Naive thymus-derived CD4-positive, alpha-beta T cell (primary cell): ENCODE measurements around the gene ABCG8. TPM values are rescaled to one million over a fixed set of nuclear protein-coding genes. Genes with fewer than 3 reads are reported as not detected.
A peak's percentile ranks its signal among the peaks of the same experiment; 100 is the strongest.

ENCODE experiments used
- ATAC-seq: fragments of 150-1000 bp; cut with Tn5 transposase; 2 replicates; pipeline ENCODE4 v1.10.0; 2021; ENCODE audit warnings: mild to moderate bottlenecking, moderate library complexity
- CTCF ChIA-PET: fragments of 350-600 bp; sonication (Branson Sonifier 250); formaldehyde crosslinking; loops from one replicate; lab custom pipeline; 2021; ENCODE audit warnings: antibody characterized with exemption; lab: Charles Lee
- POLR2A ChIA-PET: fragments of 350-600 bp; sonication (Branson Sonifier 250); formaldehyde crosslinking; loops from one replicate; lab custom pipeline; 2021; ENCODE audit warnings: antibody characterized with exemption, inconsistent platforms; lab: Charles Lee
- DNase-seq, 9 donors: peaks; one replicate each; pipeline versions ENCODE4 v3.0.0 to v3.0.0-alpha.2; 2020 to 2022; ENCODE audit warnings: mixed read lengths in 1 of 9
- H3K27ac ChIP-seq: one replicate; pipeline ENCODE4 v1.7.0; 2013; ENCODE audit warnings: mild to moderate bottlenecking, low read depth, low read length, moderate library complexity
- H3K27me3 ChIP-seq, 2 donors: one replicate each; pipeline ENCODE4 v1.7.0; 2013; ENCODE audit warnings: low read length in 2 of 2, mild to moderate bottlenecking in 2 of 2, moderate library complexity in 2 of 2; ENCODE audit not compliant: control insufficient read depth in 2 of 2, insufficient read depth in 2 of 2
- H3K36me3 ChIP-seq, 3 experiments: 1 replicate in 2 of 3; 2 replicates in 1 of 3; pipeline ENCODE4 v1.7.0; 2013; ENCODE audit warnings: low read length in 3 of 3, mild to moderate bottlenecking in 3 of 3, moderate library complexity in 1 of 3; ENCODE audit not compliant: insufficient read depth in 3 of 3, control insufficient read depth in 2 of 3
- H3K4me1 ChIP-seq, 2 donors: one replicate each; pipeline ENCODE4 v1.7.0; 2013; ENCODE audit warnings: low read length in 2 of 2, mild to moderate bottlenecking in 2 of 2, moderate library complexity in 1 of 2; ENCODE audit not compliant: control insufficient read depth in 2 of 2, insufficient read depth in 2 of 2
- H3K4me3 ChIP-seq: 2 replicates; pipeline ENCODE4 v1.7.0; 2013; ENCODE audit warnings: mild to moderate bottlenecking, low read length
- H3K9me3 ChIP-seq, 3 experiments: 1 replicate in 2 of 3; 2 replicates in 1 of 3; pipeline ENCODE4 v1.7.0; 2013; ENCODE audit warnings: low read length in 3 of 3; ENCODE audit not compliant: control insufficient read depth in 2 of 3
- H3K27ac Mint-ChIP-seq, 9 donors: one replicate each; pipeline ENCODE4 v1.8.0; 2020 to 2022; ENCODE audit warnings: mixed read lengths in 9 of 9, mild to moderate bottlenecking in 8 of 9, moderate library complexity in 5 of 9, inconsistent platforms in 2 of 9
- H3K27me3 Mint-ChIP-seq, 5 donors: one replicate each; pipeline ENCODE4 v1.8.0; 2021 to 2022; ENCODE audit warnings: mixed read lengths in 5 of 5, mild to moderate bottlenecking in 1 of 5
- H3K36me3 Mint-ChIP-seq, 5 donors: one replicate each; pipeline ENCODE4 v1.8.0; 2020 to 2022; ENCODE audit warnings: mixed read lengths in 5 of 5, mild to moderate bottlenecking in 3 of 5, inconsistent platforms in 1 of 5
- H3K4me1 Mint-ChIP-seq, 7 donors: one replicate each; pipeline ENCODE4 v1.8.0; 2020 to 2022; ENCODE audit warnings: mixed read lengths in 7 of 7, mild to moderate bottlenecking in 3 of 7, inconsistent platforms in 1 of 7
- H3K4me3 Mint-ChIP-seq, 10 donors: one replicate each; pipeline ENCODE4 v1.8.0; 2020 to 2022; ENCODE audit warnings: mild to moderate bottlenecking in 10 of 10, mixed read lengths in 10 of 10, moderate library complexity in 6 of 10, inconsistent platforms in 2 of 10
- H3K9me3 Mint-ChIP-seq, 11 donors: one replicate each; pipeline ENCODE4 v1.8.0; 2020 to 2022; ENCODE audit warnings: mixed read lengths in 11 of 11, mild to moderate bottlenecking in 4 of 11, inconsistent platforms in 1 of 11, moderate library complexity in 1 of 11
- intact Hi-C, 2 donors: fragments of 100-400 bp; cut with micrococcal nuclease; formaldehyde crosslinking; loops; one replicate each; pipeline ENCODE4 v1.15.1; 2023
- polyA plus RNA-seq, 2 donors: library from polyadenylated mRNA; unstranded; fragments of 300-500 nt; fragmentation: Illumina TruSeq; gene quantifications; one replicate each; pipeline ENCODE4 v1.2.3, GENCODE V29; 2021
- total RNA-seq, 6 experiments: library from RNA in 5 of 6; stranded (reverse) in 5 of 6; gene quantifications; 1 replicate in 5 of 6; 2 replicates in 1 of 6; pipeline ENCODE4 v1.2.3 and lab custom pipeline; 2021 to 2026

The ABCG8 gene
- total and polyA plus RNA-seq, 7 experiments from 2014 or later, result 0.11 TPM; not detected in 6

GRCh38 chr2:43854671-43855070 lies 15.9 kb downstream of the ABCG8 start:
- Histone ChIP-seq H3K27ac (no peak overlapping the region), H3K4me1 (no peaks in the 10 kb centered on the region), H3K4me3 (no peak overlapping the region), H3K27me3 (peaks cover 0 to 3% of the 10 kb centered on the region in 2 donors), H3K36me3 (no peaks in the 10 kb centered on the region), H3K9me3 (no peaks in the 10 kb centered on the region)
- ChIA-PET CTCF (no interaction called here), POLR2A (no interaction called here)
- H3K4me3 Mint-ChIP-seq, result no peak overlapping the region
- ATAC-seq (no peak), DNase-seq (no peak)
- H3K9me3 Mint-ChIP-seq, result no peaks in the 10 kb centered on the region
- no peaks in the 10 kb centered on the region for H3K4me1 Mint-ChIP-seq
- H3K27ac Mint-ChIP-seq, result no peak overlapping the region
- intact Hi-C loops, result no loop called here
- H3K27me3 Mint-ChIP-seq, result peaks cover 8 to 68% (median 59%) of the 10 kb centered on the region in 5 donors
- H3K36me3 Mint-ChIP-seq, result no peaks in the 10 kb centered on the region

GRCh38 chr2:43855292-43855691 lies 16.5 kb downstream of the ABCG8 start:
- Mint-ChIP-seq H3K9me3 (no peaks in the 10 kb centered on the region), H3K4me1 (no peaks in the 10 kb centered on the region), H3K27me3 (peaks cover 8 to 74% (median 61%) of the 10 kb centered on the region in 5 donors), H3K27ac (no peak overlapping the region), H3K36me3 (no peaks in the 10 kb centered on the region), H3K4me3 (no peak overlapping the region)
- no peaks in the 10 kb centered on the region for H3K4me1 ChIP-seq
- peaks cover 0 to 3% of the 10 kb centered on the region in 2 donors for H3K27me3 ChIP-seq
- no peak overlapping the region for H3K4me3 ChIP-seq
- intact Hi-C loops, result no loop called here
- DNase-seq, result no peak
- H3K36me3 ChIP-seq, result no peaks in the 10 kb centered on the region
- no peaks in the 10 kb centered on the region for H3K9me3 ChIP-seq
- no peak overlapping the region for H3K27ac ChIP-seq
- ChIA-PET POLR2A (no interaction called here), CTCF (no interaction called here)
- ATAC-seq, result no peak

GRCh38 chr2:43872151-43872550 lies 33.4 kb downstream of the ABCG8 start:
- Mint-ChIP-seq H3K27ac (no peak overlapping the region), H3K4me3 (no peak overlapping the region), H3K4me1 (peaks cover 0 to 2% (median 0%) of the 10 kb centered on the region in 7 donors), H3K36me3 (no peaks in the 10 kb centered on the region), H3K27me3 (peaks cover 15 to 76% (median 31%) of the 10 kb centered on the region in 5 donors), H3K9me3 (no peaks in the 10 kb centered on the region)
- no peaks in the 10 kb centered on the region for H3K9me3 ChIP-seq
- intact Hi-C loops, result no loop called here
- no peaks in the 10 kb centered on the region for H3K36me3 ChIP-seq
- DNase-seq (no peak), ATAC-seq (no peak)
- ChIA-PET POLR2A (no interaction called here), CTCF (no interaction called here)
- no peak overlapping the region for H3K4me3 ChIP-seq
- H3K4me1 ChIP-seq, result no peaks in the 10 kb centered on the region
- H3K27ac ChIP-seq, result no peak overlapping the region
- H3K27me3 ChIP-seq, result no peaks in the 10 kb centered on the region

- H3K27ac Mint-ChIP-seq, result no peak overlapping the region
- no peaks in the 10 kb centered on the region for H3K4me1 ChIP-seq
- no peaks in the 10 kb centered on the region for H3K9me3 ChIP-seq
- no peak overlapping the region for H3K4me3 ChIP-seq
- intact Hi-C loops, result no loop called here
- ATAC-seq (no peak), DNase-seq (no peak)
- no peaks in the 10 kb centered on the region for H3K27me3 ChIP-seq
- ChIA-PET CTCF (interaction anchor here (0.7 kb wide), 1 partner anchor 240 kb away, joined by 4 read pairs; no protein-coding TSS in a partner anchor), POLR2A (no interaction called here)
- H3K36me3 ChIP-seq, result no peaks in the 10 kb centered on the region
- H3K9me3 Mint-ChIP-seq, result no peaks in the 10 kb centered on the region
- H3K27ac ChIP-seq, result no peak overlapping the region
- peaks cover 16 to 56% (median 25%) of the 10 kb centered on the region in 5 donors for H3K27me3 Mint-ChIP-seq
- H3K36me3 Mint-ChIP-seq, result no peaks in the 10 kb centered on the region
- H3K4me1 Mint-ChIP-seq, result peaks cover 0 to 6% (median 5%) of the 10 kb centered on the region in 7 donors
- no peak overlapping the region for H3K4me3 Mint-ChIP-seq
These were observed 36.1 kb downstream of the ABCG8 start for GRCh38 chr2:43874776-43875451.

- ChIA-PET POLR2A (no interaction called here), CTCF (interaction anchor here (0.9 to 1.3 kb wide), 2 partner anchors 599 to 1078 kb away, joined by 3 to 4 read pairs; no protein-coding TSS in a partner anchor)
- intact Hi-C loops, result loop anchor here in 1 of 2 donors (2.0 kb wide), 1 partner anchor 167 kb away; no protein-coding TSS in a partner anchor
- Mint-ChIP-seq H3K4me1 (peaks cover 0 to 6% (median 5%) of the 10 kb centered on the region in 7 donors), H3K27me3 (peaks cover 3 to 32% (median 16%) of the 10 kb centered on the region in 5 donors), H3K4me3 (peak overlapping the region in 2 of 10 donors; percentile 54 to 58), H3K27ac (no peak overlapping the region), H3K9me3 (no peaks in the 10 kb centered on the region), H3K36me3 (no peaks in the 10 kb centered on the region)
- H3K36me3 ChIP-seq, result no peaks in the 10 kb centered on the region
- DNase-seq (peak; percentile 16 to 68 (median 47)), ATAC-seq (peak; percentile 86)
- no peaks in the 10 kb centered on the region for H3K4me1 ChIP-seq
- H3K4me3 ChIP-seq, result no peak overlapping the region
- H3K9me3 ChIP-seq, result no peaks in the 10 kb centered on the region
- H3K27ac ChIP-seq, result no peak overlapping the region
- no peaks in the 10 kb centered on the region for H3K27me3 ChIP-seq
These were observed 39.2 kb downstream of the ABCG8 start for GRCh38 chr2:43877782-43878464.

- Histone ChIP-seq H3K27me3 (no peaks in the 10 kb centered on the region), H3K9me3 (no peaks in the 10 kb centered on the region), H3K4me3 (no peak overlapping the region), H3K36me3 (no peaks in the 10 kb centered on the region), H3K27ac (no peak overlapping the region), H3K4me1 (no peaks in the 10 kb centered on the region)
- H3K27me3 Mint-ChIP-seq, result peaks cover 2 to 19% (median 8%) of the 10 kb centered on the region in 5 donors
- ChIA-PET CTCF (no interaction called here), POLR2A (no interaction called here)
- peaks cover 0 to 4% (median 0%) of the 10 kb centered on the region in 5 donors for H3K36me3 Mint-ChIP-seq
- DNase-seq (no peak), ATAC-seq (no peak)
- no peaks in the 10 kb centered on the region for H3K9me3 Mint-ChIP-seq
- intact Hi-C loops, result loop anchor here in 1 of 2 donors (2.0 kb wide), 1 partner anchor 166 kb away; no protein-coding TSS in a partner anchor
- H3K27ac Mint-ChIP-seq, result no peak overlapping the region
- no peak overlapping the region for H3K4me3 Mint-ChIP-seq
- peaks cover 0 to 6% (median 5%) of the 10 kb centered on the region in 7 donors for H3K4me1 Mint-ChIP-seq
These were observed 40.5 kb downstream of the ABCG8 start for GRCh38 chr2:43879261-43879660.
